ENCODE measurements around the gene IRS2. TPM values are rescaled to one million over a fixed set of nuclear protein-coding genes. Genes with fewer than 3 reads are reported as not detected.

The IRS2 gene
- polyA plus RNA-seq, 1 experiment = 1.5 TPM

GRCh38 chr13:109707742-109708617, 78.4 kb downstream of the IRS2 start:
- CTCF ChIA-PET = no interaction called here

GRCh38 chr13:109707044-109707741, 79.2 kb downstream of the IRS2 start:
- DNase-seq (ENCODE audit: low read depth, low spot score) = no peak
- no peak overlapping the region for H3K27ac ChIP-seq (ENCODE audit: low read depth, low read length)
- ChIA-PET POLR2A (no interaction called here), CTCF (no interaction called here)
- peaks cover 4% of the 10 kb centered on the region; the same call in 1 of the 2 replicates for H3K9me3 ChIP-seq (ENCODE audit: control insufficient read depth, insufficient read depth, low read length)
- H3K27me3 ChIP-seq (ENCODE audit: control insufficient read depth, insufficient read depth, low read length) = peaks cover 10% of the 10 kb centered on the region
- TF ChIP-seq CTCF (IDR thresholded peaks at IDR 0.05; ENCODE audit: low read depth, low read length) = no peak
- H3K4me3 ChIP-seq (ENCODE audit: low read depth, low read length) = no peak overlapping the region

More at GRCh38 chr13:109707742-109708617, 78.4 kb downstream of the IRS2 start:
- Histone ChIP-seq H3K4me3 (ENCODE audit: low read depth, low read length) (no peak overlapping the region), H3K27me3 (ENCODE audit: control insufficient read depth, insufficient read depth, low read length) (peaks cover 10% of the 10 kb centered on the region), H3K9me3 (ENCODE audit: control insufficient read depth, insufficient read depth, low read length) (peaks cover 4% of the 10 kb centered on the region; the same call in 1 of the 2 replicates), H3K27ac (ENCODE audit: low read depth, low read length) (no peak overlapping the region)
- no peak for TF ChIP-seq CTCF (IDR thresholded peaks at IDR 0.05; ENCODE audit: low read depth, low read length)
- POLR2A ChIA-PET = no interaction called here
- no peak for DNase-seq (ENCODE audit: low read depth, low spot score)

- ChIA-PET CTCF (no interaction called here), POLR2A (no interaction called here)
- peaks cover 4% of the 10 kb centered on the region; the same call in 1 of the 2 replicates for H3K9me3 ChIP-seq (ENCODE audit: control insufficient read depth, insufficient read depth, low read length)
- no peak for DNase-seq (ENCODE audit: low read depth, low spot score)
- TF ChIP-seq CTCF (IDR thresholded peaks at IDR 0.05; ENCODE audit: low read depth, low read length) = no peak
- H3K27ac ChIP-seq (ENCODE audit: low read depth, low read length) = no peak overlapping the region
- no peak overlapping the region for H3K4me3 ChIP-seq (ENCODE audit: low read depth, low read length)
- peaks cover 10% of the 10 kb centered on the region for H3K27me3 ChIP-seq (ENCODE audit: control insufficient read depth, insufficient read depth, low read length)
Measured at GRCh38 chr13:109706015-109706715, 80.2 kb downstream of the IRS2 start.

GRCh38 chr13:109704771-109705635, 81.4 kb downstream of the IRS2 start:
- DNase-seq (ENCODE audit: low read depth, low spot score) = no peak
- ChIA-PET POLR2A (no interaction called here), CTCF (no interaction called here)
- Histone ChIP-seq H3K27me3 (ENCODE audit: control insufficient read depth, insufficient read depth, low read length) (peaks cover 10% of the 10 kb centered on the region), H3K27ac (ENCODE audit: low read depth, low read length) (no peak overlapping the region), H3K4me3 (ENCODE audit: low read depth, low read length) (no peak overlapping the region), H3K9me3 (ENCODE audit: control insufficient read depth, insufficient read depth, low read length) (peaks cover 4% of the 10 kb centered on the region; the same call in 1 of the 2 replicates)
- no peak for TF ChIP-seq CTCF (IDR thresholded peaks at IDR 0.05; ENCODE audit: low read depth, low read length)

Data from AG04450 (cell line).